Measurements from ENCODE around the gene TEC.

Gene TEC

GRCh38 chr4:48127231-48127630 lies 142.4 kb downstream of the TEC start:
- peak; percentile 33 for DNase-seq (ENCODE audit: low read depth, low spot score)

DNA sequence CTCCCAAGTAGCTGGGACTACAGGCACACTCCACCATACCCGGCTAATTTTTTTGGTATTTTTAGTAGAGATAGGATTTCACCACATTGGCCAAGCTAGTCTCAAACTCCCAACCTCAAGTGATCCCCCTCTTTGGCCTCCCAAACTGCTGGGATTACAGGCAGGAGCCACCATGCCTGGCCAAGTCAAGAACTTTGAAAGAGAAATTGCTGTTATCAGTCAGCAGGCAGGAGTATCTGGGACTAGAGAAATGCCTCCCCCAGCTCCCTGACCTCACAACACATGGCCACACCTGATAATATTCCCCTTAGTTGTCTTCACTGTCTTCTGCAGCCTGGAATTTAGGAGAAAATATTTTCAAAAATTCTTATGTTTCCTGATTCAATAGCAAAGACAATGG lies 143.0 kb downstream of the TEC start:
- DNase-seq (ENCODE audit: low read depth, low spot score): no peak

- DNase-seq (ENCODE audit: low read depth, low spot score): no peak
These were observed 144.8 kb downstream of the TEC start for GRCh38 chr4:48124870-48125269.

- no peak for DNase-seq (ENCODE audit: low read depth, low spot score)
These were observed 146.9 kb downstream of the TEC start for GRCh38 chr4:48122756-48123155.

- DNase-seq (ENCODE audit: low read depth, low spot score): no peak
These were observed 148.5 kb downstream of the TEC start for GRCh38 chr4:48121180-48121579.

GRCh38 chr4:48120132-48120531 lies 149.5 kb downstream of the TEC start:
- DNase-seq (ENCODE audit: low read depth, low spot score): no peak

GRCh38 chr4:48119646-48120045 lies 150.0 kb downstream of the TEC start:
- no peak for DNase-seq (ENCODE audit: low read depth, low spot score)

GRCh38 chr4:48118081-48118480 lies 151.6 kb downstream of the TEC start:
- DNase-seq (ENCODE audit: low read depth, low spot score): no peak

GRCh38 chr4:48116582-48116981 lies 153.1 kb downstream of the TEC start:
- DNase-seq (ENCODE audit: low read depth, low spot score): no peak

DNA sequence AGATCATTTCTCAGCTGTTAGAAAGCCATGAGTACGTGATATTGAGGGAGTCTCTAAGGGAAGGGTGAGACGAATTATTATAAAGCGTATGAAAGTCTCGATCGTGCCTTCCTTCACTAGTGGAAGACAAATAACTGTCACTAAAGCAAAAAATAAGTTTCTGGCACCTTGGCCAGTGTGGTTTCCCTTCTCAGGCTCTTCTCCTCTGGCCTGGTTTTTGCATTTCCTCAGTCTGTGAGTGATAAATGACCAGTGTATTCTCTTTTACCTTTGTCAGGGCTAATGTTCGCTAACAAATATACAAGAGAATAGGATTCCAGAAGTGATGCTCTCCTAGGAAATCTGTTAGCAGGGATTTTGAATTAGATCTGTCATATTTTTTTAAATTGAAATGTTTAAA lies 155.2 kb downstream of the TEC start:
- no peak for DNase-seq (ENCODE audit: low read depth, low spot score)

DNA sequence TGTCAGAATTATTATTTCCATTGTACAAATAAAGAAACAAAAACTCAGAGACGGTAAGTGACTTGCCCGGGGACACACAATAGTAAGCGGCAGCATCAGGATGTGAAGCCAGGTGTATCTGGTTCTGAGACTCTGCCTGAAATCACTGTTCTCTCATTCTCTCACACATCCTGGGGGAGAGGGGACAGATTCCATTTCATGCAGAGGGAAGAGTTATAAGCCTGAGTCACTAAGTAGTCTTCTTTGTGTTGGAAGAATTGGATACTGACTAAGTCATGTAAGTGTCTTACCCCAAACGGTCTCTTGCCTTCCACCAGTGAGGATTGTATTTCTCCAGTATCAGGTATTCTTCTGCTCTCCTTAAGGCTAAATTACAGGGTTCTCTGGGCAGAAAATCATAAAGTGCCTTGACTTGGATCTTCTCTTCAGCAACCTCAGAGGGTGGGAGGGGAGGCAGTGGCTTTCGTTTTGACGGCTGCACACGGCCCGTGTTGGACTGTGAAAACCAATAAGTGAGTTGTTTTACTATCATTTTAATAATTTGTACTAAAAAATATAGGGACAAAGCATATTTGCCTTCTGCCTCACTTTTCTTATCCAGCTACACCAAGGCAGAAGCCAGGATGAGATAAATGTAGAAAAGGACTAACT lies 157.5 kb downstream of the TEC start:
- no peak for DNase-seq (ENCODE audit: low read depth, low spot score)

- no peak for DNase-seq (ENCODE audit: low read depth, low spot score)
These were observed 159.1 kb downstream of the TEC start for GRCh38 chr4:48110452-48110978.

- peak; percentile 52 for DNase-seq (ENCODE audit: low read depth, low spot score)
These were observed 160.0 kb downstream of the TEC start for GRCh38 chr4:48109413-48110263.

DNA sequence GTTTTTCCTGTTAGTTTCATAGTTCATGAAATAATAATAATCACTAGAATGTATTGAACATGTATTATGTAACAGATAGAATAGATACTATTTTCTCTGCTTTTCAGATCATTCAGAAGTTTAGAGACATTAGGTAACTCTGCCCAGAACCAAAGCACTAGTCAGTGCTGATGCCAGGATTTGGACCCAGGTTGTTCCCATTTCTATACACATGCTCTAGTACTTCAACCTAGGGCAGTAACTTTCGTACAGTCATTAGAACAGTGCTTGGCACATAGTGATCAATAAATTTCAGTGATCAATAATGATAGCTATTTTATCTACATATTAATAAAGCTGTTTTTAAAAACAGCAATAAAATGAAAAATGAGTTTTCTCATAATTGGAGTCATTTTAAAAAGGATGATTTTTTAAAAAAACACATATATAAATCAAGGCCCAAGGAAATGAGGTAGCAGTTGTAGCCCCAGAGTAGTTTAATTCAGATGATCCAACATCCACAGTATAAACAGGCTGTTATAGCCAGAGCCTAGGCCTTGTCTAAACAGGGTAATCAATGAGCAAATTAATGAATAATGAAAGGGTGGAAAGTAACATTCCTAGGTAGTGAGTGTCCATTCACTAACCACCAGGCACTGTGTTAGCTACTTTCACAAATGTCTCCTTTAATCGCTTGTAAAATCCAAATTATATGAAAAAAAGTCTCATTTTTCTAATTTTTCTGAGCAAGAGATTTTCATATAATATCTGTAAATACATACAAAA lies 161.1 kb downstream of the TEC start:
- no peak for DNase-seq (ENCODE audit: low read depth, low spot score)

- no peak for DNase-seq (ENCODE audit: low read depth, low spot score)
These were observed 164.4 kb downstream of the TEC start for GRCh38 chr4:48105230-48105629.

- no peak for DNase-seq (ENCODE audit: low read depth, low spot score)
These were observed 166.0 kb downstream of the TEC start for GRCh38 chr4:48103483-48104139.

DNA sequence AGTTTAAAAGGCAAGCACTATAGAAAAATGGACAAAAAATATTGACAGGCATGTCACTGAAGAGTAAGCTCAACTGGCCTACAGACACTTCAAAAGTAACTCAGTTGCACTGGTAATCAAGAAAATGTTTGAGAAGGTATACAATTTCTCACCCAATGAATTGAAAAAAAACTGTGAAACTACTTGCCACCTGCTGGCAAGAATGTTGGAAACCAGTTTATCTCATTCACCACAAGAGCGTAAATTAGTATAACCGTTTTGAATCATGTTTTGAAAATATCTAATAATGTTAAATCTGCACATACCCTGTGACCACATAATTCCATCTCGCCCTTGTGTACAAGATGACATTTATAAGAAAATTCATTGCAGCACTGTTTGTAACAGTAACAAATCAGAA lies 167.3 kb downstream of the TEC start:
- no peak for DNase-seq (ENCODE audit: low read depth, low spot score)

- no peak for DNase-seq (ENCODE audit: low read depth, low spot score)
These were observed 169.4 kb downstream of the TEC start for GRCh38 chr4:48100256-48100655.

DNA sequence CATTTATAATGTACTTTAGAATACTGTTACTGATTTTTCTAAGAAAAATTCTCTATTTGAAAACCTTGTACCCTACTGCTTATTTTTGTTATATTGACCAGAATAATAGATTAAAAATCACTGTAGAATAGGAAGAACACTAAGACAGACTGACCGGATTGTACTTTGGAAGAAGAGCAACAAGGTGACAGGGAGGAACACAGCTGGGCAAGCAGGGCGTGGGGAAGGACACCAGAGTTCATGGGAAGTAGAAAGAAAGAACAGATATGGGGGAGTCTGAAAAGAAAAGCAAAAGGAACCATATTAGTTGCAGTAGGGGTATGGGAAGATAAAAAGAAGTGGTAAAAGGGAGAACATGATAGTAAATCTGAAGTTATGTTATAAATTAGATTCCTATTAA lies 174.2 kb downstream of the TEC start:
- no peak for DNase-seq (ENCODE audit: low read depth, low spot score)

DNA sequence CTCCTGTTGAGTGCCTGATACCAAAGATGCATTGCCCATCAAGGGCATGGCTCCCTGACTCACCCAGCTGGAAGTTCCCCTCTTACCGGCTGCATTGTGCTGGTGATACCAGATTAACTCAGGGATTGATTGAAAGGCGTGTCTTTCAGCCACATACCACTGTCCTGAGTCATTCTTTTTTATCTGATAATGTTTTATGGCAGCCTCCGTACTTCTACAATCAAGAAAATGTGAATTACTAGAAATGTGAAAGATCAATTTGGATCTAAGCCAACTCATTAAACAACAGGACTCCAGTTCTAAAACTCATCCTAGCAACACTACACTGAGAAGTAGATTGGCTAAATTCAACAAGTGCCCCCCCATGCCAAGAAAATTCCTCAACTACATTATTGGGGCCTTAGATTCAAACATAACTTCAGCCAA lies 175.6 kb downstream of the TEC start:
- no peak for DNase-seq (ENCODE audit: low read depth, low spot score)

DNA sequence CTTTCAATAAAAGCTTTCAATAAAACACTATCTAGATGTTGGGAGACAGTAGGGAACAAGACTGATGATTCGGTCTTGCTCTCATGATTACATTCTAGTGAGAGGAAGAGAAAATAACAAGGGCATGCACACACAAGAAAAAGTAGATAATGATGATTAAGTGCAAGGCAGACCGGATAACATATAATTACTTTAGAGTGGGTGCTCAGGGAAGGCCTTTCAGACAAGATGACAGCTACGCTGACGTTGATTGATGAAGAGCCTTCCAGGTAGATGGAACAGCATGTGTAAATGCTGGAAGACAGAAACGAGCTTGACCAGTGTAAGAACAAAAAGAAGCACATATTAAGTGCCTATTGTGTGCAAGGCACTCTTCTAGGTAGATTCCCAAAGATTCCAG lies 179.0 kb downstream of the TEC start:
- no peak for DNase-seq (ENCODE audit: low read depth, low spot score)

All from iPS DF 19.7 (cell line).